Ecto neural progenitor cell (in vitro differentiated cells): ENCODE results near the gene FZR1.

ENCODE experiments used
- DNase-seq: peaks from one replicate; pipeline ENCODE4 v3.0.0-alpha.2; 2018; ENCODE audit warnings: low spot score

Gene FZR1

DNA sequence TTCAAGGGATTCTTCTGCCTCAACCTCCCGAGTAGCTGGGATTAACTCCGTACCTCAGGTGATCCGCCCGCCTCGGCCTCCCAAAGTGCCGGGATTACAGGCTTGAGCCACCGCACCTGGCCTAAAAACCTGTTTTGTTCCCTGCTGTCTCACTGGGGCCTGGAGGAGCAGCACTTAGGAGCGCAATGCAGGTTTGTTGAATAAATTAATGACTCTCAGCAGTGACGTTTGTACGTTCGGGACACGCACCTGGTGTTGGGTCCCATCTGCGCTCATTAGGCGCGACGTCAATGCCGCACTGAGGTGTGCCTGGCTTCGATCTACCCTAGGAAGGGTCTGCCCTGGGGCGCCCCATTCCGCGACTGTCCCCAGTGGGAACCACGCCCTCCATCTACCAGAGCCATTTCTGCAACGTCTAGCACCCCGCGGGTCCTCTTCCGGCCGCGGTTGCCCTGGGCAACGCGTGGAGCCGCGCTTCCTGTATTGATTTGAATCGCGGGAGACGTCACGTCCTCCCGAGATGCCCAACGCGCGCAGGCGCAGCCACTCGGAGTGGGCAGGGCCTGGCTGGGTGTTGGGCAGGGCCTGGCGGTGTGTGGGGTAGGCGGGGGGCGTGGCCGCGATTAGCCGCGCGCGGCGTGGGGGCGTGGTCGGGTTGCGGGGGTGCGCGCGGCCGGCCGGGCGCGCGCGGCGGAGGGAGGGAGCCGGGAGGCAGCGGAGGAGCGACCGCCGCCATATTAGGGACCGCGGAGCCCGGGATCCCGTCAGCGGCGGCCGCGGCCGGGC is at the start of gene FZR1:
Gene FZR1 (plus strand): TSS at position 714 of the 786 bp plus-strand sequence. CDS start 16,679 bp downstream, outside the sequence.
- peak; percentile 99 for DNase-seq

DNA sequence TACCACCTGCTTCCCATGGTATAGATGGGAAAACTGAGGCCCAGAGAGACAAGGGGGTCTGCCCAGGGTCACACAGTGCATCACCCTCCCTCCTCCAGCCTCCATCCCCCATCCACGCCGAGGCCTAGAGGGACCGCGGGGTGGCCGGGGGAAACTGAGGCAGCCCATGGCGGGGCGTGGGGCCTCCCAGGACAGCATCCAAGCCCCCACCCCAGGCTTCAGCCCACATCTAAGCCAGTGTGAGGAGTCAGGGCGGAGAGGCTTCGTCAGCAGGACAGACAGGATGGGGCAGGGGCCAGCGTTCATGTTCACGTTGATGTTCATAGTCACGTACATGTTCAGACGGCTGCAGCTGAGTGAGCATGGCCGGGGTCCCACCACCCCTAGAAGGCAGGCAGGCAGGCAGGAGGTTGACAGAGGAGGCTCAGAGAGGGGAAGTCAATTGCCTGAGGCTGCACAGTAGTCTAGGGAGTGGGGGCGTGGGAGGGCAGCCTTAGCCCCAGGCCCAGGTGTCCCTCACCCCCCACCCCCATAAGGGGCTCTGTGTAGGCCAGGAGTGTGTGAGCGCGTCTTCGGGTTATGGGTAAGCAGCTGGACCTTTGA is 49.1 kb upstream of the FZR1 start:
- DNase-seq, result peak; percentile 47

DNA sequence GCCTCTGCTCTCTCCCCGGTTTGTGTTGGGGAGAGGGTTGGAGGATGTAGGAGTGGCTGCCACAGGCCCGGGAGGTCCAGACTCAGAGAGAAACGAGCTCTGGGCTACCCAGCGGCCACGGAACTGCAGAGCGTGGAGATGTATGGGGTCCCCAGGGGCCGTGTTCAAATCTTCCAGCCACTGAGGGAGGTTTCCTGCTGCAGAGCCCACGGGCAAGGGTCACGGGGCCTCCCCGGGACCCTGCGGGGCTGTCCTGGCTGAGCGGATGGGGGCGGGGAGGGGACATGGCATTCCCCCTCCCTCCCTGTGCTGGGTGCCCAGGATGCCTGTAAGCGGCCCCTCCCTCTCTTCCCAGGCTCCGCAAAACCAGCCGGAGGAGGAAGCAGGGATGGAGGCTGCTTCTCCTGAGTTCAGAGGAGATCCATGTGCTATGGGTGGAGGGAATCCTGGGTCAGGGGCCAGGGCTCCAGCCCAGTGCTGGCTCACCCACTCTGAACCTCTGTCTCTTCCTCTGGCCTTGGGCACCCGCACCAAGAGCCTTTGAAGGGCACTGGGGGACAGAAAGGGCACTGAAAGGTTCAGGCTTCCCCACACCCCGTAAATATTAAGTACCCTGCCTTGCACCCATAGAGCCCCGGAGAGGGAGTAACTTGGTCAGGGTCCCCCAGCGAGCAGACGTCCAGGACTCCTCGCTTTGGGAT is 48.4 kb upstream of the FZR1 start:
- DNase-seq, result peak; percentile 47

DNA sequence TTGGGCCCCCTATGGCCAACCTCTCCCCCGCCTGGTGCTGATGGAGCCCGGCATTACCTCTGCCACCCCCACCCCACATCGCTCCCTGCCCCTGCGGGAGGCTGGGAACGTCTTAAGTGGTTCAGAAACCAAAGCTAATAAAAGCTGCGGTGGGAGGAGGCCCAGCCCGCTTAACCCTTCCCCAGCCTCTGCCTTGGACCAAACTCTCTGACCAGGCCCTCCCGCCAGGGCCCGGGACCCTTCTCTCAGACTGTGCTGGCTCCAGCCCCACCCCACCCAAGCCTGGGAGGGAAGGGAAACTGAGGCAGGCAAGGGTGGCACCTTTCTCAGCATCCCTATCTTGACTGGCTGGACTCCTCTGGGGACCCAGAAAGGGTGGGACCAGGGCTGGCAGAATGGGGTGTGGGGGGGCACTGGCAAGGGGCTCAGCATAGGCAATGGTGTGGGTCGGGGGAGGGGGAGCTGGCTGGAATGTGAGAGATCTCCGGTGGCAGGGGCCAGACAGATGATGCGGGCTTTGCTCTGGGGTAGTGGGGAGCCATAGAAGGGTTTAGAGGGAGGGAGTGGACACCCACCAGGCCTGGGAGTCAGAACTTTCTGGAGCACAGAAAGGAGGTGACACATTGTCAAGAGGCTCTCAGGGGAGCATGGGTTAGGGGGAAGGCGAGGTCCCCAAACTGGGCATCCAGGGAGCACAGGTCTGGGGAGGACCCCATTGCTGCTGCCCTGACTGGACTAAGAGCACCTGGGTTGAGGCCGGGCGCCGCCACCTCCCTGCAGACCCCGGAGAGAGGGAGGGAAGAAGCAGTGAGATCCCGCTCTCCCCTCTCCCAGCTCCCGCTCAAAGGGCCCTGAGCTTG is 47.7 kb upstream of the FZR1 start:
- peak; percentile 56 for DNase-seq

- no peak for DNase-seq
Observed at GRCh38 chr19:3459089-3459881, 46.8 kb upstream of the FZR1 start.

DNA sequence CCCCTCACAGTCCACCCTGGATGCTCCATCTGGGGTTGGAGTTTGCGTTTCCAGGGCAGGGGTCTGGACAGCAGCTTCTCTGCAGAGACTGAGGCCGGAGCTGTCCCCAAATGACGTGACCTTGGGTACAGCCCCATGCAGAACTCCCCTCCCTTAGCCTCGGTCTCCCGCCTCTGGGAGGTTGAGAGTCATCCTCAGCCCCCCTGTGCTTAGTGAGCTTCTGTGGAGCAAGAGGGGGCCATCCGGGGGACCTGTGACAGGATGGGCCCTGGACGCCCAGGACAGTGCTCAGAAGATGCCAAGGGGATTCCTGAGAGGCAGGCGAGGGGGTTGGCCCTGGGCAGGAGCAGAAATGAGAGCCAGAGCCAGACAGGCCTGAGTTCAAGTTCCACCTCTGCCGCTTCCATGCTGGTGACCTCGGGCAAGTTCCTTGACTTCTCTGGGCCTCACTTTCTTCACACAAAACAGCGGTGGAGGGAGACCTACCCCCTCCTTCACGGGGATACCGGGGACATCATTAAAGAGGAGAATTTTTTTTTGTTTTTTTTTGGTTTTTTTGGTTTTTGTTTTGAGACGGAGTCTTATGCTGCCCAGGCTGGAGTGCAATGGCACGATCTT is 46.0 kb upstream of the FZR1 start:
- DNase-seq, result no peak

DNA sequence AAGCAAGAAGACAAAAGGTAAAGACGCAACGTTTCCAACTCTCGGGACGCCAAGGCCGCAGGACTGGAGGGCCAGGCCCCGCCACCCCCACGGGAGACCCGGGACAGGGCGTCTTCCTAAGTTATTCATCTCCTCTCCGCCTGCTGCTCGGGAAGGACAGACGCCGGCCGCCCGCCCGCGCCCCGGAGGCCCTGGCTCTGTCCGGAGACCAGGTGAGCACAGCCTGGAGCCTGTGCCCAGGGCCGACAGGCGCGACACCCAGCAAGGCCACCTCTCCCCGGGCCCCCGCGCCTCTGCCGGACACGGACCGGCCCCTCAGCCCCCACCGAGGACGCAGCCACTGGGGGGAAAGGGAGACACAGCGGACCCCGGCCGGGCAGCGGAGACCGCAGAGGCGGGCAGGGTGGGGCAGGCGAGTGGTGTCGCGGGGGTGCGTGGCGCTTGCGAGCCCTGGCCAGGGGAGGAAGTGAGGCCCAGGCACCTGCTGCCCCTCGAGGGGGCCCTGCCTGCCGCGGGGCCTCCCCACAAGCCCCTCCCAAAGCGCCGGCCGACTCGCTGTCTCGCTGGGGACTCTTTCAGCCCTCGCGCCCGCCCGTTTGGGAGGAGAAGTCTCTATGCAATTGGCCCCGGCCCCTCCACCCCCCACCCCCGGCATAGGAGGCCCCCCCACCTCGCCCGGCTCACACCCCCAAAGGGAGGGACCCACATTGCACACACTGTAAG is 43.0 kb upstream of the FZR1 start:
- DNase-seq, result no peak

- no peak for DNase-seq
Observed at GRCh38 chr19:3463714-3464586, 42.2 kb upstream of the FZR1 start.

- no peak for DNase-seq
Observed at GRCh38 chr19:3464587-3465235, 41.4 kb upstream of the FZR1 start.

- DNase-seq, result no peak
Observed at GRCh38 chr19:3465552-3465951, 40.6 kb upstream of the FZR1 start.

- DNase-seq, result no peak
Observed at GRCh38 chr19:3466635-3467034, 39.5 kb upstream of the FZR1 start.

GRCh38 chr19:3467437-3468198 is 38.5 kb upstream of the FZR1 start:
- no peak for DNase-seq

DNA sequence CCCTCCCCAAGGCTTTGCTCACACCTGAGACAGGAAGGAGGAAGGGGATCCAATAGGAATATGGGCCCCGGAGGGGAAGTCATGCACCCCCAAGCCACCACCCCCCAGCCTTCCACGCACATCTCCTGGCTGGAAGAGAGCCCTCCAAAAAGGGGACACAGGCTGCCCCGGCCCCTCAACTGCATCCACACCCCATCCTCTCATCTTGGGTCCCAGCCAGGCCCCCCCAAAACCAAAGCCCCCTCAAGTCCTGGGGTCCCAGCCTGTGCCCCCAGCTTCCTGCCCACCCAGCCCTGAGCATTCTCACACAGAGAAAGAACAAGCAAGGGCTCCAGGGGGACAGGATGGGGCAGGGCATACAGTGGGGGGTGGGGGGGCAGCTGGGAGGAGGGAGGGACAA is 37.9 kb upstream of the FZR1 start:
- DNase-seq, result no peak

- no peak for DNase-seq
Observed at GRCh38 chr19:3469638-3470499, 36.2 kb upstream of the FZR1 start.

DNA sequence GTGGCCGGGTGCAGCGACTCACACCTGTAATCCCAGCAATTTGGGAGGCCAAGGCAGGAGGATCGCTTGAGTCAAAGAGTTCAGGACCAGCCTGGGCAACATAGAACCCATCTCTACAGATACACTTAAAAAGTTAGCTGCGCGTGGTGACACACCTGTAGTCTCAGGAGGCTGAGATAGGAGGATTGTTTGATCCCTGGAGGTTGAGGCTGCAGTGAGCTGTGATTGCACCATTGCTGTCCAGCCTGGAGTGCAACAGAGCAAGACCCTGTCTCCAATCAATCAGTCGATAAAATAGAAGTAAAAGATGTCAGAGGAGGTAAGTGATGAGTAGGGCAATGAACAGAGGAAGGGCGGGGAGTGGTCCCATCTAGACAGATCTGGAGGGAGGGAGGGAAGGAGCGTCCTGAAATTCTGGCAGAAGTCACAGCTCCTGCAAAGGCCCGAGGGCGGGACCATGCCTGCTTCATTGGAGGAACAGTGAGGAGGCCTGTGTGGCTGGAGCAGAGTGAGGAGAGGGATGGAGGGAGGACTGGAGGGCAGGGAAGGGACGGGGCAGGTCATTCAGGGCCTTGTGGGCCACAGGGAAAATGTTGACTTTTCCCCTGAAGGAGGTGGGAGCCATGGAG is 35.5 kb upstream of the FZR1 start:
- no peak for DNase-seq

GRCh38 chr19:3471954-3472655 is 34.0 kb upstream of the FZR1 start:
- DNase-seq, result peak; percentile 66
